Body of pancreas (tissue), 4 donors: ENCODE data around the gene LSM14B. TPM values are rescaled to one million over a fixed set of nuclear protein-coding genes. Genes with fewer than 3 reads are reported as not detected.

Experiments used
- ATAC-seq: fragments of 150-250 bp; one replicate; pipeline ENCODE4 v1.9.1; 2016
- DNase-seq, 4 donors: peaks; one replicate each; pipeline ENCODE4 v3.0.0-alpha.2; 2019
- H3K27ac ChIP-seq, 4 donors: fragments of 200-600 bp; sonication (generic); 1 replicate in 3 of 4; 2 replicates in 1 of 4; pipeline versions ENCODE4 v1.5.1 to v1.6.1; 2016 to 2019; ENCODE audit warnings: mild to moderate bottlenecking in 1 of 4, mixed read lengths in 1 of 4, moderate library complexity in 1 of 4
- H3K27me3 ChIP-seq, 2 donors: fragments of 200-600 bp; sonication (generic); one replicate each; pipeline ENCODE4 v1.6.0; 2016; ENCODE audit warnings: mild to moderate bottlenecking in 1 of 2
- H3K36me3 ChIP-seq, 2 donors: fragments of 200-600 bp; sonication (generic); replicated peaks in 1 of 2; 2 replicates each; pipeline ENCODE4 v1.5.1; 2016; ENCODE audit warnings: low read depth in 2 of 2; ENCODE audit not compliant: insufficient read depth in 1 of 2
- H3K4me1 ChIP-seq: fragments of 200-600 bp; sonication (generic); one replicate; pipeline ENCODE4 v1.6.0; 2016
- H3K4me3 ChIP-seq, 2 donors: fragments of 200-600 bp; sonication (generic); 1 replicate in 1 of 2; 2 replicates in 1 of 2; pipeline ENCODE4 v1.5.1; 2016 to 2019
- H3K9me3 ChIP-seq, 3 donors: fragments of 200-600 bp; sonication (generic); 1 replicate in 2 of 3; 2 replicates in 1 of 3; pipeline ENCODE4 v1.5.1; 2016
- CTCF ChIP-seq, 7 experiments: fragments of 450-650 bp in 4 of 7; fragments of 200-600 bp in 3 of 7; sonication (generic) in 3 of 7; IDR thresholded peaks; one replicate each; pipeline ENCODE4 v1.5.1; 2016 to 2019; ENCODE audit warnings: antibody characterized with exemption in 7 of 7
- POLR2A ChIP-seq, 3 donors: fragments of 450-650 bp; IDR thresholded peaks; one replicate each; pipeline ENCODE4 v1.6.1; 2016; ENCODE audit warnings: antibody characterized with exemption in 3 of 3, mild to moderate bottlenecking in 2 of 3
- WGBS, 2 donors: methylation state at CpG; one replicate each; pipeline ENCODE4 v1.1.5; 2017; 5-methylcytosine and 5-hydroxymethylcytosine counted together
- intact Hi-C: fragments of 100-400 bp; cut with DNase I; formaldehyde crosslinking; loops from one replicate; pipeline ENCODE4 v1.15.1; 2023
- total RNA-seq, 2 donors: library from RNA; depleted of rRNA; stranded (reverse); fragments of >200 nt; gene quantifications; one replicate each; pipeline ENCODE4 v1.1.0, GENCODE V29; 2016

The LSM14B gene
- total RNA-seq, 2 donors from 2014 or later: 11.5 to 12.2 TPM

GRCh38 chr20:62163986-62164762 is 41.9 kb downstream of the LSM14B start:
- H3K4me1 ChIP-seq: no peaks in the 10 kb centered on the region
- DNase-seq (no peak), ATAC-seq (no peak)
- H3K36me3 ChIP-seq: peaks cover 10 to 38% of the 10 kb centered on the region in 2 donors
- H3K27ac ChIP-seq: no peak overlapping the region
- 89 to 92% methylated on average over 18 to 28 of the region's 29 CpGs for WGBS, 2 donors
- H3K9me3 ChIP-seq: no peaks in the 10 kb centered on the region
- H3K4me3 ChIP-seq: no peak overlapping the region
- no peaks in the 10 kb centered on the region for H3K27me3 ChIP-seq
- TF ChIP-seq CTCF (IDR thresholded peaks at IDR 0.05) (no peak), POLR2A (IDR thresholded peaks at IDR 0.05) (no peak)
- intact Hi-C loops: no loop called here

- no peaks in the 10 kb centered on the region for H3K9me3 ChIP-seq
- DNase-seq (no peak), ATAC-seq (no peak)
- H3K4me1 ChIP-seq: no peaks in the 10 kb centered on the region
- H3K27me3 ChIP-seq: no peaks in the 10 kb centered on the region
- H3K36me3 ChIP-seq: peaks cover 10 to 36% of the 10 kb centered on the region in 2 donors
- intact Hi-C loops: no loop called here
- no peak overlapping the region for H3K27ac ChIP-seq
- WGBS, 2 donors: 93 to 98% methylated on average over 23 to 41 of the region's 41 CpGs
- no peak overlapping the region for H3K4me3 ChIP-seq
- TF ChIP-seq CTCF (IDR thresholded peaks at IDR 0.05) (no peak), POLR2A (IDR thresholded peaks at IDR 0.05) (no peak)
Measured at GRCh38 chr20:62164879-62165761, 42.8 kb downstream of the LSM14B start.

- WGBS, 2 donors: 81 to 93% methylated on average over 18 to 22 of the region's 25 CpGs
- H3K9me3 ChIP-seq: no peaks in the 10 kb centered on the region
- no peak overlapping the region for H3K4me3 ChIP-seq
- no peak for DNase-seq
- H3K27ac ChIP-seq: no peak overlapping the region
- no peaks in the 10 kb centered on the region for H3K27me3 ChIP-seq
- no peak for ATAC-seq
- intact Hi-C loops: no loop called here
- no peaks in the 10 kb centered on the region for H3K4me1 ChIP-seq
- TF ChIP-seq CTCF (IDR thresholded peaks at IDR 0.05) (no peak), POLR2A (IDR thresholded peaks at IDR 0.05) (no peak)
- H3K36me3 ChIP-seq: peaks cover 10 to 36% of the 10 kb centered on the region in 2 donors
Measured at GRCh38 chr20:62165762-62166399, 43.6 kb downstream of the LSM14B start.

- DNase-seq (no peak), ATAC-seq (no peak)
- H3K9me3 ChIP-seq: no peaks in the 10 kb centered on the region
- H3K36me3 ChIP-seq: peaks cover 10 to 26% of the 10 kb centered on the region in 2 donors
- H3K4me1 ChIP-seq: no peaks in the 10 kb centered on the region
- no peak overlapping the region for H3K4me3 ChIP-seq
- H3K27ac ChIP-seq: no peak overlapping the region
- intact Hi-C loops: no loop called here
- 79 to 87% methylated on average over 5 to 6 of the region's 6 CpGs for WGBS, 2 donors
- TF ChIP-seq CTCF (IDR thresholded peaks at IDR 0.05) (no peak), POLR2A (IDR thresholded peaks at IDR 0.05) (no peak)
- no peaks in the 10 kb centered on the region for H3K27me3 ChIP-seq
Measured at GRCh38 chr20:62167474-62167873, 45.2 kb downstream of the LSM14B start.
